Heart left ventricle (tissue), 16 donors: ENCODE measurements around the gene NCK2. TPM values are rescaled to one million over a fixed set of nuclear protein-coding genes. Genes with fewer than 3 reads are reported as not detected.

Source experiments
- ATAC-seq, 4 donors: fragments of 200-7000 bp; cut with Tn5 transposase; one replicate each; pipeline ENCODE4 v1.9.1; 2020 to 2022; ENCODE audit warnings: moderate library complexity in 4 of 4, mild to moderate bottlenecking in 3 of 4, moderate number of reproducible peaks in 1 of 4
- DNase-seq, 5 donors: peaks; one replicate each; pipeline ENCODE4 v3.0.0-alpha.2; 2020
- H3K27ac ChIP-seq, 12 donors: fragments of 200-600 bp; sonication (generic) in 4 of 12; one replicate each; pipeline versions ENCODE4 v1.5.0 to v1.8.0; 2016 to 2022; ENCODE audit warnings: mild to moderate bottlenecking in 2 of 12
- H3K27me3 ChIP-seq, 9 donors: fragments of 200-600 bp; sonication (generic) in 2 of 9; one replicate each; pipeline versions ENCODE4 v1.5.1 to v1.8.0; 2016 to 2022; ENCODE audit warnings: mild to moderate bottlenecking in 3 of 9
- H3K36me3 ChIP-seq, 9 donors: fragments of 200-600 bp; sonication (generic) in 2 of 9; one replicate each; pipeline versions ENCODE4 v1.5.0 to v1.8.0; 2018 to 2022; ENCODE audit warnings: mild to moderate bottlenecking in 2 of 9
- H3K4me1 ChIP-seq, 12 donors: fragments of 200-600 bp; sonication (generic) in 4 of 12; one replicate each; pipeline versions ENCODE4 v1.5.0 to v1.8.0; 2016 to 2022; ENCODE audit warnings: mild to moderate bottlenecking in 3 of 12
- H3K4me3 ChIP-seq, 12 donors: fragments of 200-600 bp; sonication (generic) in 4 of 12; one replicate each; pipeline versions ENCODE4 v1.5.0 to v1.8.0; 2017 to 2022; ENCODE audit warnings: mild to moderate bottlenecking in 9 of 12, moderate library complexity in 4 of 12
- H3K9me3 ChIP-seq, 12 donors: fragments of 200-600 bp; sonication (generic) in 4 of 12; one replicate each; pipeline versions ENCODE4 v1.5.0 to v1.8.0; 2016 to 2022; ENCODE audit warnings: mild to moderate bottlenecking in 1 of 12
- CTCF ChIP-seq, 12 donors: fragments of 200-600 bp; sonication (generic) in 4 of 12; IDR thresholded peaks; one replicate each; pipeline versions ENCODE4 v1.5.0 to v1.8.0; 2018 to 2022; ENCODE audit warnings: antibody characterized with exemption in 12 of 12, mild to moderate bottlenecking in 5 of 12
- POLR2A ChIP-seq, 2 donors: fragments of 450-650 bp; IDR thresholded peaks; one replicate each; pipeline ENCODE4 v1.6.1; 2017; ENCODE audit warnings: antibody characterized with exemption in 2 of 2, mild to moderate bottlenecking in 2 of 2, moderate library complexity in 2 of 2
- WGBS, 4 donors: extraction: QIAGEN DNeasy Blood & Tissue Kit in 2 of 4; methylation state at CpG; one replicate each; pipeline versions ENCODE4 v1.1.5 to v1.1.7; 2013 to 2018; 5-methylcytosine and 5-hydroxymethylcytosine counted together
- intact Hi-C, 10 donors: fragments of 100-400 bp; cut with DNase I; formaldehyde crosslinking; loops; one replicate each; pipeline versions ENCODE4 v1.11.1 to v1.14.2; 2022
- polyA plus RNA-seq, 2 donors: library from polyadenylated mRNA; stranded (reverse); fragments of 200-250 nt; gene quantifications; one replicate each; pipeline ENCODE4 v1.2.3, GENCODE V29; 2013
- total RNA-seq, 9 donors: library from RNA; depleted of rRNA in 2 of 9; stranded (reverse); fragments of >200 nt in 2 of 9; fragmentation: NEBNext Ultra II Directional in 3 of 9; extraction: Animal tissue kit (Norgen Biotek cat#: 25700) in 3 of 9; gene quantifications; one replicate each; pipeline versions ENCODE4 v1.1.0 to v1.2.4, GENCODE V29; 2016 to 2023
- donor health status: ischemic (EF 13 %, LVEDD 7.1; RV severe dilation, severe dysfunction).
- donor health status: healthy with polysubstance abuse.
- donor health status: DM: no; HTN: yes; CAD: no.
- donor health status: DM: no; HTN: no; CAD: no.
- donor health status: ischemic (EF 25% LVEDD 6.9; RV normal size, moderate dysfunction).
- donor health status: ischemic (EF 25% LVEDD 5.7; RV mildly dilated, moderate dysfunction).
- donor health status: healthy.
- donor health status: DM: yes; HTN: yes; CAD: no.
- donor health status: ischemic (EF 35%, LVEDD 5.7; RV mildly dilated, moderate dysfunction).
- donor health status: nonischemic (EF 11% LVEDD 7.7; RV severe dilation, severe dysfunction).
- donor health status: DM: yes; HTN: yes; CAD: no.
- donor health status: PGD.
- donor health status: ischemic (EF 29% LVEDD 5.4; RV normal size, mild dysfunction).
- donor health status: nonischemic (EF 23%, LVEDD 6.1; RV moderate dilation, normal function).

NCK2 gene
- total and polyA plus RNA-seq, 11 donors, result 22.6 to 54.2 (median 33.4) TPM

- Histone ChIP-seq H3K4me3 (peak overlapping the region; percentile 64 to 98 (median 92)), H3K27ac (peak overlapping the region in 10 of 12 donors; percentile 28 to 95 (median 88)), H3K9me3 (no peaks in the 10 kb centered on the region), H3K27me3 (no peaks in the 10 kb centered on the region), H3K4me1 (peaks cover 6 to 62% (median 43%) of the 10 kb centered on the region in 12 donors), H3K36me3 (peaks cover 0 to under 1% (median 0%) of the 10 kb centered on the region in 9 donors)
- intact Hi-C loops, result loop anchor here in 9 of 10 donors (5.0 to 10.0 kb wide), 12 partner anchors 41 to 338 kb away; a partner anchor contains a TSS
- 44 to 58% (median 51%) methylated on average over 19 to 23 of the region's 23 CpGs for WGBS, 4 donors
- DNase-seq, result peak in 4 of 5 donors; percentile 46 to 60 (median 50)
- TF ChIP-seq POLR2A (IDR thresholded peaks at IDR 0.05), result no peak
- no peak for TF ChIP-seq CTCF (IDR thresholded peaks at IDR 0.05)
- no peak for ATAC-seq
Measured at GRCh38 chr2:105746177-105747080, 1.7 kb downstream of the NCK2 start.

- Histone ChIP-seq H3K9me3 (no peaks in the 10 kb centered on the region), H3K27me3 (no peaks in the 10 kb centered on the region), H3K36me3 (peaks cover 0 to 8% (median 0%) of the 10 kb centered on the region in 9 donors), H3K4me3 (peak overlapping the region in 8 of 12 donors; percentile 64 to 98 (median 90)), H3K4me1 (peaks cover 6 to 69% (median 44%) of the 10 kb centered on the region in 12 donors), H3K27ac (peak overlapping the region in 7 of 12 donors; percentile 5 to 93 (median 44))
- 60 to 78% (median 71%) methylated on average over 13 of the region's 13 CpGs for WGBS, 4 donors
- TF ChIP-seq POLR2A (IDR thresholded peaks at IDR 0.05) (no peak), CTCF (IDR thresholded peaks at IDR 0.05) (no peak)
- ATAC-seq (no peak), DNase-seq (no peak)
- intact Hi-C loops, result loop anchor here in 9 of 10 donors (5.0 to 10.0 kb wide), 12 partner anchors 40 to 337 kb away; a partner anchor contains a TSS
Measured at GRCh38 chr2:105747254-105747894, 2.7 kb downstream of the NCK2 start.

- 59 to 68% (median 67%) methylated on average over 4 of the region's 4 CpGs for whole genome bisulfite sequencing, 4 donors
- no peak for TF ChIP-seq CTCF (IDR thresholded peaks at IDR 0.05)
- TF ChIP-seq POLR2A (IDR thresholded peaks at IDR 0.05), result no peak
- Histone ChIP-seq H3K4me3 (peak overlapping the region in 4 of 12 donors; percentile 73 to 98 (median 93)), H3K27ac (peak overlapping the region in 5 of 12 donors; percentile 5 to 91 (median 25)), H3K27me3 (no peaks in the 10 kb centered on the region), H3K4me1 (peaks cover 6 to 75% (median 45%) of the 10 kb centered on the region in 12 donors), H3K36me3 (peaks cover 0 to 8% (median 0%) of the 10 kb centered on the region in 9 donors), H3K9me3 (no peaks in the 10 kb centered on the region)
- DNase-seq (no peak), ATAC-seq (no peak)
- intact Hi-C loops, result loop anchor here in 9 of 10 donors (2.0 to 10.0 kb wide), 13 partner anchors 23 to 337 kb away; a partner anchor contains a TSS
Measured at GRCh38 chr2:105747991-105748390, 3.3 kb downstream of the NCK2 start.
